ENCODE results near the gene HECTD3. TPM values are rescaled to one million over a fixed set of nuclear protein-coding genes. Genes with fewer than 3 reads are reported as not detected.

The HECTD3 gene
- polyA plus RNA-seq: 9.3 and 10.9 TPM in 2 replicates

DNA sequence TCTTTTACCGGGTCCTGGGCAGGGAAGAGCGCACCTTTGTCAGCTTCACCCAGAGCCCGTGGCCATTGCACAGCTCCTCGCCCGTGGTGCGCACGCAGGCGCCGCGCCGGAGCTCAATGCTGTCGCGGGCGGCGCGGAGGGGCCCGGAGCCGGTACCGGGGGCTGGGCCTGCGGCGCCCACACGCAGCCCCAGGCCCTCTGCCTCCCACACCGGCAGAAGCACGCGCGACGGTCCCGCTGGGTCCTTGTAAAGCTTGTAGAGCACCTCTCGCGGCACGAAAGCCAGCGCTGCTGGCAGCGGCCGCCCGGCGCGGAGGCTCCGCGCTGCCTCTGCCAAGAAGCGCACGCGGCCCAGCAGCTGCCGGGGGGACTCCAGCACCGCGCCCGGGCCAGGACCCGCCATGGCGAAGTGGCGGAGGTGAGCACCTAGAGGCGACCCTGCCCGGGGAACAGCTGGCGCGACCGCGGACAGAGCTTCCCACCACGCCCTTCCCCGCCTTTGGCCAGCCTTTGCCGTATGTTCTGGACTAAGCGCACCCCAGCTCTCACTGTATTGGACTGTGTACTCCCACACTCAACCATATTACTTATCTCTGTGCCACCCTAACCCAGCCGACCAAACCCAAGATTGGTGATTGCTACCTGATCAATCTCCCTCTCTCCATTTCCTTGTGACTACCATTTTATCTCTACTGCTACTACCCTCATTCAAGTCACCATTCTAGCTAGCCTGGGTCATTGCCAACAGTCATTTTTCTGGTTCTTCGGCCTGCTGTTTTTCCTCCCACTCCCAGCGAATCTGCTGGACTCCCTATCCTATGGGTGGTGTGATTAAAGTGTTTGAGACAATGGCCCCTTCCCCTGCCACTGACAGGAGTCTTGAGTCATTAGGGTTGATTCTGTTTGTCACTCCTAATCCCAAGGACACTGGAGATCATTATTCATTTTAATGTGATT lies at the start of gene HECTD3:
Gene HECTD3, minus strand, starts transcription at position 470 of the 957 bp plus-strand sequence. Its CDS starts 67 bp downstream, at position 403.

DNA sequence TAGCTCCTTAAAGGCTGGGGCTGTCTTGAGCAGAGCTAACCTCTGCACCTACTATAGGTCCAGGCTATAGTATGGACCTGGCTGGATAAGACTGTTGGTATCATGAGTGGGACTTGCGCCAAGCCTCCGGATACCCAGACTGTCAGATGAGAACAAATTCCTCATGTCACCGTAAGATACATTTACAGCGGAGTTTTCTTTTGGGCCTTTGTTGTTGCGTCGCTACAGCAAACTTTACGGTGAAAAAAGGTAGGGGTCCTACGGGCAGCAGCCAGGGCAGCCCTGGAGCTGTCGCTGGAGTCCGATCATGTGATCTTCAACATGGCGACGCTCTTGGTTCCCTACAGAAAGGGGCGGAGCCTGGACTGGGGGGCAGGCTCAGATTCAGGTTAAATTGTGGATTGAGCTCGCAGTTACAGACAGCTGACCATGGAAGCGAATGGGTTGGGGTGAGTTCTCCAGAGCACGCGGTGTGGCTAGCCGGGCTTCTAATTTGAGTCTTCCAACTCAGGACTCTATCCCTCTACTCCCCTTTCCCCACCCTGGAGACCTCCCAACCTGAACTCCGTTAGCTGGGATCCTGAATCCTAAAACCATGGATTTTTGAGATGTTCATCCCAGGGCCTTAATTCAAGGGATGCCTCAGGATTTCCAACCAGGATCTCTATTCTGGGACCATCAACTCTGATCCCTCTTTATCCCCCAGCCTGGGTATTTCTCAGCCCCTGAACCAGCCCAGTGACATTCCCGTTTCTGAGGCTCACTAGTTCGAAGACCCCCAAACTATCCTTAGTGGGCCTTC lies 914 bp upstream of the HECTD3 start, which contains the start of gene UROD:
Gene UROD, plus strand, starts transcription at position 418 of the 802 bp plus-strand sequence. Its CDS starts 12 bp downstream, at position 430.

Other genes starting within 250 kb of the HECTD3 start
- 456 and 523 TPM in 2 replicates for gene RPS8, start 235.8 kb downstream of the HECTD3 start, polyA plus RNA-seq
- gene BEST4, start 223.2 kb downstream of the HECTD3 start, polyA plus RNA-seq: 0.15 TPM in 1 of 2 replicates, not detected in the other
- 3.9 TPM in 1 of 2 replicates, not detected in the other for gene PLK3, start 210.9 kb downstream of the HECTD3 start, polyA plus RNA-seq
- gene DYNLT4, start 204.0 kb downstream of the HECTD3 start, polyA plus RNA-seq: not detected in 2 replicates
- gene BTBD19, start 202.8 kb downstream of the HECTD3 start, polyA plus RNA-seq: not detected in 2 replicates
- 0.46 and 0.76 TPM in 2 replicates for gene PTCH2, start 168.1 kb downstream of the HECTD3 start, polyA plus RNA-seq
- gene EIF2B3, start 24.7 kb downstream of the HECTD3 start, polyA plus RNA-seq: 98.8 and 102 TPM in 2 replicates
- 58.9 and 65.3 TPM in 2 replicates for gene UROD, start 930 bp upstream of the HECTD3 start, polyA plus RNA-seq
- 1.1 and 2.1 TPM in 2 replicates for gene ZSWIM5, start 195.3 kb upstream of the HECTD3 start, polyA plus RNA-seq

Data from Purkinje cell (primary cell).